Measurements from ENCODE around the gene PSMD11.
"Not testable (repeated sequence)": the region's sequence is repeated elsewhere in the genome, so short reads cannot be mapped to it uniquely, and the experiment has no call there.

The PSMD11 gene

GRCh38 chr17:32504166-32504990 is 60.1 kb downstream of the PSMD11 start:
- no peak for DNase-seq (ENCODE audit: low read depth, low spot score)
- peak overlapping the region; percentile 80 for H3K27ac ChIP-seq

DNA sequence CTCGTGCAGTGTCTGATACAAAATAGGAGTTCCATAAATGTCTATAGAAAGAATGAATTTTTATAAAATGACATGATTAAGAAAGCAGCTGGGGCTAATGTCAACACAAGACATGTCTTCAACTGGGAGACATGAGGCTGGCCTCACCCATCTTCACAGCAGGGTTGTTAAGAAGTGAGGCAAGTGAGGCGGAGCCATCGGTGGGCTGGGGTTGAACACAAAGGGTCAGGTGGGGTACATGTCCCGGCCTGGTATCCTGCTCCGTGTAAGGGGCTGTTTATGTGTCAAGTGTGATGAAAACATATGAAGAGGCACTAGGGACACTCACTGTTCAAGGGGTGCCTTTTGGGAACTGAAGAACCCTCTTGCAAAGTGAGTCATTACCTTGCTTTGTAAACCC is 64.6 kb downstream of the PSMD11 start:
- H3K27ac ChIP-seq: no peak overlapping the region
- no peak for DNase-seq (ENCODE audit: low read depth, low spot score)

- no peak overlapping the region for H3K27ac ChIP-seq
- no peak for DNase-seq (ENCODE audit: low read depth, low spot score)
These were observed 66.2 kb downstream of the PSMD11 start for GRCh38 chr17:32510466-32510865.

GRCh38 chr17:32512328-32512727 is 68.0 kb downstream of the PSMD11 start:
- DNase-seq (ENCODE audit: low read depth, low spot score): no peak
- H3K27ac ChIP-seq: no peak overlapping the region

GRCh38 chr17:32513579-32513978 is 69.3 kb downstream of the PSMD11 start:
- H3K27ac ChIP-seq: no peak overlapping the region
- no peak for DNase-seq (ENCODE audit: low read depth, low spot score)

DNA sequence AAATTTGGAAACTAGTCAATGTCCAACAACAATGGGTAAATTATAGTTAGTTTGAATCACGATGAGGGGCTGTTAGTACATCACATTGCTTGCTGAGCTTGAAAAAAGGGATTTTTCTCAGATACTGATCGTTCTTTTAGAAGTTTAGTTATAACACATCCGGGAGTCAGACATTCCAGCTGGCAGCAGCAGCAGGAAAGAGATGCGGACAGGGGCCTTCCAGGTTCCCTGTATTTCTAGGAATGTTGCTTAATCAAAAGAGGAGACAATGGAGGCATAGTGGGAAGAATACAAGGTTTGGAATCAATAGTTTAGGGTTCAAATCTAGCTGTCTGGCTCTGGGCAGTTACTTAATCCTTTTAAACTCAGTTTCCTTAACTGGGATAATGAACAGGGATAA is 70.3 kb downstream of the PSMD11 start:
- no peak for DNase-seq (ENCODE audit: low read depth, low spot score)

DNA sequence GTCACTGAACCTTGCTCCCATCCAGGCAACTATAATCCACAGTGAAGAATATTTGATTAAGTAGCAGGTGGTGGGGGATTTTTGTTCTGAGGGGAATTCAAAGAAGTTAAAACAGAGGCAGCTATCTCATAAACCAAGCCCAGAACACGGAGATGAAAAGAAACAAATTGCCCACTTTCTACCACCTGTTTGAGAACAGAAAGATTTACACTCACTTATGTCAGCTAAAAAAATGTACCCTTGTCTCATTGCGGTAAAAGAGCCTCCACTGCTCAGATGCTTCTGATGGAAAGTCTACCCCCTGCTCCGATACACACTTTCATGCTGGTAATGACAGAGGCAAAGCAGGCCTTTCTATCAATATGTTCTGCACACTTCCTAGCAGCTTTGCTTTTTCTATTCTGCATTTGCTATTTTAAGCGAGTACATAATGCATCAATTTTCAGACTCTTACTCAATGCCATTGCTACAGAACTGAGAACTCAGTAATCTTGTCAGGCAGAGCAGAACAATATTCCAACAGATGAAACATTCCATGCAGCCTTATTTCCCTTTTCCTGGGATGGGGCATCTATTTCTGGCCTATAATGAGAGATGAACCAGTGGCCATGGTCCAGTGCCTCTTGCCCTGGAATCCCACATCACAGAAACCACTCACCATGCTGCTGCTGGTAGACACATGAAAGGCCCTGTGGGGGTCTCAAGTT is 71.5 kb downstream of the PSMD11 start:
- H3K27ac ChIP-seq: no peak overlapping the region

More for the DNA sequence above, 70.3 kb downstream of the PSMD11 start:
- H3K27ac ChIP-seq: no peak overlapping the region

DNA sequence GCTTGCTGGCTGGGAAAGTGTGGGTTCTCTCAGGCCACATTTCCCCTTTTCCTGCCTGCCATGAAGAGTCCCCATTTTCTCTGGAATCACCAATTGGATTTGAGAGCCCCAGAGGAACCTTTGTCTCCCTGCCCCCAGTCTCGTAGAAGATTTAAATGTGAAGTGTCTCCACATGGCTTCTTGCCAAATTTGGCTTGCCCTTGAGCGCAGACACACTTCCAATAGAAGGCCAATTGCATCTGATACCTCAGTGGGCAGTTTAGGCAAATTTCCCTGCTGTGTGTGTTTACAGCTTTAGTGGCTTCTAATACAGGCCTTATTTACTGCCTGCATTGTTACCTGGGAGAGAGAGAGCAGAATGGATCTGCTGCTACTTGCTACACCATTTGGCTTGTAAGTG is 72.1 kb downstream of the PSMD11 start:
- no peak overlapping the region for H3K27ac ChIP-seq
- DNase-seq (ENCODE audit: low read depth, low spot score): no peak

More for the DNA sequence above, 71.5 kb downstream of the PSMD11 start:
- DNase-seq (ENCODE audit: low read depth, low spot score): no peak

DNA sequence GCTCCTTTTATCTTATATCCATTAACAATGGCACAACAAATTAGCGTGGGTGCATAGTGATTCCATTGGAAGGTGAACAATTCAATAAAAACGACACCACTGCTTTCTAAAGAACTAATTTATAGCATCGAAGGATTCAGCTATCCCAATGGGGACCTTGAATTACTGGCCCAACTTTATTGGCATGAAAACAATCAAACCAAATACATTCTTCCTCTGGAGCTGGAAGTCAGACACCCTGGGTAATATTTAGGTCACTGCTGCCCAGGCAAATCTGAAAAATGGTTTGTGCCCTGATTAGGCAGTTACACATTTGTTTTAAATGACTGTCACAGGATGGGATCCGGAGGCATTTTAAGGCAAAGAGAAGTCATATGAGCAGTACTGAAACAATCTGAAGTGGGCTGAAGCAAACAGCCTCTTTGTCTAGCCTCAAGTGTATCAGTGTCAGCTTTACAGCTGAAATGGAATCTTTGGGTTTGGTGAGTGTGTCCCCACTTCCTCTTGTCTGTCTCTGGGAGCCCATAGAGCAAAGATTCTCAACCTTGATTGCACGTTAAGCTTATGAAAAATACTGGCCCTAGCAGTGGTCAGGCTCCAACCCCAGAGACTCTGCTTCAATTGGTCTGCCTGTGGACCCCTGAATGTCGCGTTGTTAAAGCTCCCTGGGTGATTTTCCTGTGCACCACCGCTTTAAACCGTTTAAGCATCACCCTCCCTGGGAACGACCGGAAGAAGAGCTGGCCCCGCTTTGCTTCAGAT is 72.8 kb downstream of the PSMD11 start:
- DNase-seq (ENCODE audit: low read depth, low spot score): no peak
- no peak overlapping the region for H3K27ac ChIP-seq

DNA sequence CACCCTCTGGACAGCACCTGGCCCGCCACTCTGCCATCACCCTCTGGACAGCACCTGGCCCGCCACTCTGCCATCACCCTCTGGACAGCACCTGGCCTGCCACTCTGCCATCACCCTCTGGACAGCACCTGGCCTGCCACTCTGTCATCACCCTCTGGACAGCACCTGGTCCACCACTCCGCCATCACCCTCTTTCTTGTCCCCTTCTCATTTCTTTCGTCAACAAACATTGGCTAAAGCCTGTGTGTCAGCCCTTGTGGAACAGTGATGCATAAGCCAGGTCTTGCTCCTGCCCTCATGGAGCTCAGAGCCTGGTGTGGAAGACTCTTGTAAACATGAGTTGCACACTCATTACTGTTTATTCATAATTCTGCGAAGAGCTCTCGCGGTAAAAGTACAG is 73.7 kb downstream of the PSMD11 start:
- no peak overlapping the region for H3K27ac ChIP-seq
- no peak for DNase-seq (ENCODE audit: low read depth, low spot score)

- DNase-seq (ENCODE audit: low read depth, low spot score): no peak
- peak overlapping the region; percentile 82 for H3K27ac ChIP-seq
These were observed 74.4 kb downstream of the PSMD11 start for GRCh38 chr17:32518646-32519227.

DNA sequence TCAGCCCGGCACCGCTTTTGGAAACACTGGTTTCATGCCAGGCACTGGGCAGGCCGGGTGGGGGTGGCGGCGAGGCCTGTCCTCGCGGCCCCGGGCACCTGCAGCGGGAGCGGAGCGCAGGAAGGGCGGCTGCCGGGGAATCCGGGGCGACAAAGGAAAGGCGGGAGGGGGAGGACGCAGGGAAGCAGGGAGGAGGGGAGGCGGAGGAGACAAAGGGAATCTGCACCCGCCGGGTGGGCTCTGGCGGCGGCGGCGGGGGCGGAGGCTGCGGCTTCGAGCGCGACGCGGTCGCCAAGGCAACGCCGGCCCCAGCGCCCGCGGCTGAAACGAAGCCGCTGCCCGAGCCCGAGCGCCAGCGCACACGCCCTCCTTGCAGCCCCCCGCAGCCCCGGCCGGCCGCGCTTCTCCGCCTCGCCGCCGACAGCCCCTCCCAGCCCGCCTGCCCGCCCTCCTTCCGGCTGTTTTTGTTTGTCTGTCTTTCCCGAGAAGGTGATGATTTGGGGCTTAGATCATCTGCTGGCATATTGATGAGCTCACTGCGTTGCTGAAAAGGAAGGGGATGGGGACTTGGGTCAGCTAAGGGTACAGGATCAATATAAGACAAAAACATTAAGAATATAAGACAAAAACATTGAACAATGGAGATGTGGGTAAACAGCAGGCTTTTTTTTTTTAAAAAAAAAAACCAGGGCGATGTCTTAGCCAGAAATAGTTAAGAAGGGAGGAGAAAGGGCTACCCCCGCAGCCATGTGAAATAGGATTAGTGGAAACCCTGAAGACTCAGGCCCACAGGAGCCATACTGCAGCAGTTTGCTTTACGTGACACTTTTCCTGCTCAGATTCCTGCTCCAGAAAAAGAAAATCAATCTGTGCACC is 75.2 kb downstream of the PSMD11 start:
- H3K27ac ChIP-seq: peak overlapping the region; percentile 82
- DNase-seq (ENCODE audit: low read depth, low spot score): no peak

DNA sequence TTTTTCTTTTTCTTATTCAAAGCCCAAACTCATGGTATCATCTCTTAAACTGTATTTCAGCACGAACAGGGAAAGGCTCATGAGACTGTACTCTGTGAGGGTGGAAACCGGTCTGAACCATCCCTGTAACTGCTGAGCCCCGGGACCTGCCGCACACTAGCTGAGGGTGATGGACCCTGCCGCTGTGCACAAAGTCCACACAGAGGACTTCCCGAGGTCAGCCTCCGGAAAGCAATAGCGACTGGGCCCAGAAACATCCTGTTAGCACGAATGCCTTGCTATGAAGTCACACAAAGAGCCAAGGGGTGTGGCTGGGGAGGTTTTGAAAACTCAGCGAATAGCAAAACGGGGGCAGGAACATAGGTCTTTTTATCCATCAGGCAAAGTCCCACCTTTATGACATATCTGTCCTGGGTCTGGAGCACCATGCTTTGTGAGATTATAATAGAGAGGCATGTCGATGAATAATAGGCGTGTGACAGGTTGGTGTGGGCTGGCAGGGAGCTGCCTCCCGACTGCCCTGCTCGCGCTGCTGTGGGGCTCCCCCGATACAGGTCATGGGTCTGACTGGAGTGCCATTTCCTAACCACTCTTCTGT is 75.9 kb downstream of the PSMD11 start:
- H3K27ac ChIP-seq: peak overlapping the region; percentile 82
- DNase-seq (ENCODE audit: low read depth, low spot score): no peak

GRCh38 chr17:32520737-32521404 is 76.6 kb downstream of the PSMD11 start:
- no peak for DNase-seq (ENCODE audit: low read depth, low spot score)
- peak overlapping the region; percentile 82 for H3K27ac ChIP-seq

DNA sequence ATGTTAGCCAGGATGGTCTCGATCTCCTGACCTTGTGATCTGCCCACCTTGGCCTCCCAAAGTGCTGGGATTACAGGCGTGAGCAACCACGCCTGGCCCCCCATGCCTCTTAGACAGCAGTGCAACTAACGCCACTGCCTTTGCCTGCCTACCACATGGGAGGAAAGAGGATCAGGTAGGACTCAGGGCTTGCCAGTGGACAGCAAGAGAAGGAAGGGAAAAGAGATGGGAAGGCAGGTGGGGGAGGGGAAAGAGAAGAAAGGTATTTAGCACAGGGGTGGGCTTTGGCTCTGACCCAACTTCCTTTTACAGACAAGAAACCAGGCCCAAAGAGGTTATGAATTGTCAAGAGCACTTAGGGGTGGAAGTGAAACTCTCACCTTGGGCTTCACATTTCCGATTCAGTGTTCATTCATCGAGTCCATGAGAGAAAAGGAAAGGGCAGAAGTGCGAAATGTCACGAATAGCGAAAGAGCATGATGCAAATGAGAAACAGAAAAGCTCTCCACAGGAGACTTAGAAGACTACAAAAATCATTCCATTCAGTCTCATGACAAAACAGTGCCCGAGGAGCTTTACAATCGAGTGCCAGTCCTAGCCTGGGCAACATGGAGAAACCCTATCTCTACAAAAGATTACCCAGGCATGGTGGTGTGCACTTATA is 78.8 kb downstream of the PSMD11 start:
- DNase-seq (ENCODE audit: low read depth, low spot score): no peak
- H3K27ac ChIP-seq: no peak overlapping the region

GRCh38 chr17:32523827-32524552 is 79.7 kb downstream of the PSMD11 start:
- no peak overlapping the region for H3K27ac ChIP-seq
- no peak for DNase-seq (ENCODE audit: low read depth, low spot score)

DNA sequence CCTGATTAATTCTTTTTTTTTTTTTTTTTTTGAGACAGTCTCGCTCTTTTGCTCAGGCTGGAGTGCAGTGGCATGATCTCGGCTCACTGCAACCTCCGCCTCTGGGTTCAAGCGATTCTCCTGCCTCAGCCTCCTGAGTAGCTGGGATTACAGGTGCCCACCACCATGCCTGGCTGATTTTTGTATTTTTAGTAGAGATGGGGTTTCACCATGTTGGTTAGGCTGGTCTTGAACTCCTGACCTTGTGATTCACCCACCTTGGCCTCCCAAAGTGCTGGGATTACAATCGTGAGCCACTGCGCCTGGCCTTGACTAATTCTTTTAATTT is 80.2 kb downstream of the PSMD11 start:
- not testable (repeated sequence) for H3K27ac ChIP-seq; DNase-seq (ENCODE audit: low read depth, low spot score)

- DNase-seq (ENCODE audit: low read depth, low spot score): no peak
- H3K27ac ChIP-seq: no peak overlapping the region
These were observed 80.8 kb downstream of the PSMD11 start for GRCh38 chr17:32525122-32525521.

Data from epithelial cell of prostate (primary cell).